WTC11 (cell line): ENCODE data around the gene FAM53A. TPM values are rescaled to one million over a fixed set of nuclear protein-coding genes. Genes with fewer than 3 reads are reported as not detected.

Source experiments
- ATAC-seq: fragments of 200-7000 bp; cut with Tn5 transposase; 2 replicates; pipeline ENCODE4 v1.10.0; 2021; ENCODE audit warnings: mild to moderate bottlenecking, moderate library complexity
- CTCF ChIA-PET: fragments of 300-600 bp; sonication (Branson Sonifier 250); formaldehyde crosslinking; loops from one replicate; lab custom pipeline; 2021; ENCODE audit warnings: antibody characterized with exemption; lab: Charles Lee
- POLR2A ChIA-PET: fragments of 350-600 bp; sonication (Branson Sonifier 250); formaldehyde crosslinking; loops from one replicate; lab custom pipeline; 2021; ENCODE audit warnings: antibody characterized with exemption; lab: Charles Lee
- DNase-seq: peaks from one replicate; pipeline ENCODE4 v3.0.0; 2021; ENCODE audit warnings: low spot score
- H3K27ac Mint-ChIP-seq: 2 replicates; pipeline ENCODE4 v1.8.0; 2021; ENCODE audit warnings: mixed read lengths
- H3K27me3 Mint-ChIP-seq: 2 replicates; pipeline ENCODE4 v1.8.0; 2021; ENCODE audit warnings: low read depth, mild to moderate bottlenecking, moderate library complexity, mixed read lengths
- H3K36me3 Mint-ChIP-seq: 2 replicates; pipeline ENCODE4 v1.8.0; 2021; ENCODE audit warnings: mixed read lengths
- H3K4me1 Mint-ChIP-seq: 2 replicates; pipeline ENCODE4 v1.8.0; 2022; ENCODE audit warnings: mixed read lengths
- H3K4me3 Mint-ChIP-seq: 2 replicates; pipeline ENCODE4 v1.8.0; 2021; ENCODE audit warnings: mild to moderate bottlenecking, moderate library complexity, mixed read lengths
- H3K9me3 Mint-ChIP-seq: 2 replicates; pipeline ENCODE4 v1.8.0; 2021; ENCODE audit warnings: mixed read lengths
- AR ChIP-seq: fragments of 250-450 bp; sonication (Bioruptor Pico); IDR thresholded peaks from 2 replicates; pipeline ENCODE4 v1.9.0; 2021; ENCODE audit warnings: mild to moderate bottlenecking
- ATF3 ChIP-seq: sonication (generic); formaldehyde crosslinking; conservative IDR thresholded peaks from 2 replicates; pipeline ENCODE4 v1.8.1; 2022; ENCODE audit warnings: mild to moderate bottlenecking, missing genetic modification reagents
- CBFB ChIP-seq: sonication (generic); formaldehyde crosslinking; IDR thresholded peaks from 2 replicates; pipeline ENCODE4 v1.8.1; 2022; ENCODE audit warnings: mild to moderate bottlenecking, low read depth, missing genetic modification reagents
- CREM ChIP-seq: sonication (generic); formaldehyde crosslinking; IDR thresholded peaks from 2 replicates; pipeline ENCODE4 v1.8.1; 2022; ENCODE audit warnings: mild to moderate bottlenecking, missing genetic modification reagents, moderate library complexity
- EMX1 ChIP-seq: fragments of 250-450 bp; sonication (Bioruptor Pico); IDR thresholded peaks from 2 replicates; pipeline ENCODE4 v1.8.0; 2021; ENCODE audit warnings: mild to moderate bottlenecking
- ESRRA ChIP-seq: sonication (generic); formaldehyde crosslinking; IDR thresholded peaks from 2 replicates; pipeline ENCODE4 v1.8.1; 2022; ENCODE audit warnings: mild to moderate bottlenecking, missing genetic modification reagents, borderline replicate concordance
- KAT7 ChIP-seq: sonication (generic); formaldehyde crosslinking; IDR thresholded peaks from 2 replicates; pipeline ENCODE4 v1.8.1; 2023; ENCODE audit warnings: missing genetic modification reagents, mild to moderate bottlenecking, borderline replicate concordance
- MXD4 ChIP-seq: fragments of 250-450 bp; sonication (Bioruptor Pico); IDR thresholded peaks from 2 replicates; pipeline ENCODE4 v1.8.0; 2021; ENCODE audit warnings: mild to moderate bottlenecking, moderate library complexity, borderline replicate concordance
- MYBL2 ChIP-seq: sonication (generic); formaldehyde crosslinking; IDR thresholded peaks from 2 replicates; pipeline ENCODE4 v1.8.1; 2023; ENCODE audit warnings: mild to moderate bottlenecking, moderate library complexity, missing genetic modification reagents
- NFYB ChIP-seq: sonication (generic); formaldehyde crosslinking; conservative IDR thresholded peaks from 2 replicates; pipeline ENCODE4 v1.8.0; 2022; ENCODE audit warnings: low read depth, missing genetic modification reagents
- OVOL2 ChIP-seq: fragments of 250-450 bp; sonication (Bioruptor Pico); IDR thresholded peaks from 2 replicates; pipeline ENCODE4 v1.9.0; 2021; ENCODE audit warnings: mild to moderate bottlenecking, borderline replicate concordance
- PRRX2 ChIP-seq: fragments of 250-450 bp; sonication (Bioruptor Pico); IDR thresholded peaks from 2 replicates; pipeline ENCODE4 v1.8.0; 2021; ENCODE audit warnings: mild to moderate bottlenecking
- RELA ChIP-seq: sonication (generic); formaldehyde crosslinking; IDR thresholded peaks from 2 replicates; pipeline ENCODE4 v1.8.1; 2022; ENCODE audit warnings: missing genetic modification reagents, mild to moderate bottlenecking, borderline replicate concordance
- SMAD4 ChIP-seq: sonication (generic); formaldehyde crosslinking; IDR thresholded peaks from 2 replicates; pipeline ENCODE4 v1.8.0; 2022; ENCODE audit warnings: mild to moderate bottlenecking, missing genetic modification reagents
- SP1 ChIP-seq: sonication (generic); formaldehyde crosslinking; conservative IDR thresholded peaks from 2 replicates; pipeline ENCODE4 v1.8.1; 2022; ENCODE audit warnings: missing genetic modification reagents
- TCF7 ChIP-seq: sonication (generic); formaldehyde crosslinking; IDR thresholded peaks from 2 replicates; pipeline ENCODE4 v1.8.0; 2022; ENCODE audit warnings: mild to moderate bottlenecking, low read depth, missing genetic modification reagents, moderate library complexity
- ZBTB21 ChIP-seq: sonication (generic); formaldehyde crosslinking; IDR thresholded peaks from 2 replicates; pipeline ENCODE4 v1.8.1; 2023; ENCODE audit warnings: mild to moderate bottlenecking, missing genetic modification reagents, borderline replicate concordance
- ZNF121 ChIP-seq: sonication (generic); formaldehyde crosslinking; IDR thresholded peaks from 2 replicates; pipeline ENCODE4 v1.8.0; 2023; ENCODE audit warnings: missing genetic modification reagents
- ZNF138 ChIP-seq: sonication (generic); formaldehyde crosslinking; conservative IDR thresholded peaks from 2 replicates; pipeline ENCODE4 v1.8.1; 2022; ENCODE audit warnings: mild to moderate bottlenecking, moderate library complexity, missing genetic modification reagents
- ZNF232 ChIP-seq: sonication (generic); formaldehyde crosslinking; IDR thresholded peaks from 2 replicates; pipeline ENCODE4 v1.8.0; 2022; ENCODE audit warnings: mild to moderate bottlenecking, missing genetic modification reagents
- ZNF263 ChIP-seq: sonication (generic); formaldehyde crosslinking; IDR thresholded peaks from 2 replicates; pipeline ENCODE4 v1.8.1; 2022; ENCODE audit warnings: low read depth, mild to moderate bottlenecking, moderate library complexity, missing genetic modification reagents
- ZNF317 ChIP-seq: sonication (generic); formaldehyde crosslinking; IDR thresholded peaks from 2 replicates; pipeline ENCODE4 v1.8.1; 2023; ENCODE audit warnings: low read depth, mild to moderate bottlenecking, moderate library complexity, missing genetic modification reagents, borderline replicate concordance
- total RNA-seq: library from RNA; stranded (reverse); gene quantifications from 3 replicates; pipeline ENCODE4 v1.2.3, GENCODE V29; 2021
- TF ChIP-seq, protein P1 (sequence below): sonication (generic); formaldehyde crosslinking; IDR thresholded peaks from 2 replicates; pipeline ENCODE4 v1.8.1; 2023; ENCODE audit warnings: mild to moderate bottlenecking, missing genetic modification reagents
- TF ChIP-seq, protein P2 (sequence below): sonication (generic); formaldehyde crosslinking; IDR thresholded peaks from 2 replicates; pipeline ENCODE4 v1.8.1; 2023; ENCODE audit warnings: mild to moderate bottlenecking, missing genetic modification reagents, moderate library complexity
- TF ChIP-seq, protein P3 (sequence below): sonication (generic); formaldehyde crosslinking; IDR thresholded peaks from 2 replicates; pipeline ENCODE4 v1.8.0; 2022; ENCODE audit warnings: mild to moderate bottlenecking, missing genetic modification reagents
- TF ChIP-seq, protein P4 (sequence below): fragments of 250-450 bp; sonication (Bioruptor Pico); IDR thresholded peaks from 2 replicates; pipeline ENCODE4 v1.9.0; 2021; ENCODE audit warnings: mild to moderate bottlenecking, borderline replicate concordance

The FAM53A gene
- total RNA-seq, 1 experiment from 2014 or later: 2.9 TPM

- H3K27ac Mint-ChIP-seq: no peak overlapping the region
- TF ChIP-seq CREM (CRISPR knock-in tag): no peak
- no peak for TF ChIP-seq ZNF317 (CRISPR knock-in tag)
- TF ChIP-seq EMX1 (CRISPR knock-in tag): no peak
- TF ChIP-seq, protein P1, sequence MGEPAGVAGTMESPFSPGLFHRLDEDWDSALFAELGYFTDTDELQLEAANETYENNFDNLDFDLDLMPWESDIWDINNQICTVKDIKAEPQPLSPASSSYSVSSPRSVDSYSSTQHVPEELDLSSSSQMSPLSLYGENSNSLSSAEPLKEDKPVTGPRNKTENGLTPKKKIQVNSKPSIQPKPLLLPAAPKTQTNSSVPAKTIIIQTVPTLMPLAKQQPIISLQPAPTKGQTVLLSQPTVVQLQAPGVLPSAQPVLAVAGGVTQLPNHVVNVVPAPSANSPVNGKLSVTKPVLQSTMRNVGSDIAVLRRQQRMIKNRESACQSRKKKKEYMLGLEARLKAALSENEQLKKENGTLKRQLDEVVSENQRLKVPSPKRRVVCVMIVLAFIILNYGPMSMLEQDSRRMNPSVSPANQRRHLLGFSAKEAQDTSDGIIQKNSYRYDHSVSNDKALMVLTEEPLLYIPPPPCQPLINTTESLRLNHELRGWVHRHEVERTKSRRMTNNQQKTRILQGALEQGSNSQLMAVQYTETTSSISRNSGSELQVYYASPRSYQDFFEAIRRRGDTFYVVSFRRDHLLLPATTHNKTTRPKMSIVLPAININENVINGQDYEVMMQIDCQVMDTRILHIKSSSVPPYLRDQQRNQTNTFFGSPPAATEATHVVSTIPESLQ (CRISPR knock-in tag): no peak
- TF ChIP-seq ZNF138 (CRISPR knock-in tag): no peak
- TF ChIP-seq MYBL2 (CRISPR knock-in tag): no peak
- no peak for TF ChIP-seq ZNF263 (CRISPR knock-in tag)
- no peak for TF ChIP-seq OVOL2 (CRISPR knock-in tag)
- TF ChIP-seq RELA (CRISPR knock-in tag): no peak
Measured at GRCh38 chr4:1683261-1683735, 815 bp downstream of the FAM53A start.

GRCh38 chr4:1682860-1683259 lies 1.3 kb downstream of the FAM53A start:
- Mint-ChIP-seq H3K4me3 (peak overlapping the region; percentile 73), H3K27ac (no peak overlapping the region), H3K36me3 (no peaks in the 10 kb centered on the region), H3K27me3 (peaks cover 27% of the 10 kb centered on the region), H3K9me3 (no peaks in the 10 kb centered on the region), H3K4me1 (peaks cover 16% of the 10 kb centered on the region)
- CTCF ChIA-PET: interaction anchor here (1.9 kb wide), 1 partner anchor 10 kb away, joined by 8 read pairs; no protein-coding TSS in a partner anchor
- ATAC-seq (no peak), DNase-seq (no peak)
- POLR2A ChIA-PET: no interaction called here
- TF ChIP-seq KAT7 (CRISPR knock-in tag) (no peak), MXD4 (CRISPR knock-in tag) (no peak), SP1 (no peak), ZNF232 (CRISPR knock-in tag) (no peak), PRRX2 (no peak), CBFB (CRISPR knock-in tag) (no peak), SMAD4 (CRISPR knock-in tag) (no peak), NFYB (no peak), ZBTB21 (CRISPR knock-in tag) (no peak), AR (no peak), TCF7 (no peak), ATF3 (CRISPR knock-in tag) (no peak), ZNF121 (CRISPR knock-in tag) (no peak), ESRRA (CRISPR knock-in tag) (no peak)
- TF ChIP-seq, protein P2, sequence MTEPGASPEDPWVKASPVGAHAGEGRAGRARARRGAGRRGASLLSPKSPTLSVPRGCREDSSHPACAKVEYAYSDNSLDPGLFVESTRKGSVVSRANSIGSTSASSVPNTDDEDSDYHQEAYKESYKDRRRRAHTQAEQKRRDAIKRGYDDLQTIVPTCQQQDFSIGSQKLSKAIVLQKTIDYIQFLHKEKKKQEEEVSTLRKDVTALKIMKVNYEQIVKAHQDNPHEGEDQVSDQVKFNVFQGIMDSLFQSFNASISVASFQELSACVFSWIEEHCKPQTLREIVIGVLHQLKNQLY (CRISPR knock-in tag): no peak
- TF ChIP-seq, protein P3, sequence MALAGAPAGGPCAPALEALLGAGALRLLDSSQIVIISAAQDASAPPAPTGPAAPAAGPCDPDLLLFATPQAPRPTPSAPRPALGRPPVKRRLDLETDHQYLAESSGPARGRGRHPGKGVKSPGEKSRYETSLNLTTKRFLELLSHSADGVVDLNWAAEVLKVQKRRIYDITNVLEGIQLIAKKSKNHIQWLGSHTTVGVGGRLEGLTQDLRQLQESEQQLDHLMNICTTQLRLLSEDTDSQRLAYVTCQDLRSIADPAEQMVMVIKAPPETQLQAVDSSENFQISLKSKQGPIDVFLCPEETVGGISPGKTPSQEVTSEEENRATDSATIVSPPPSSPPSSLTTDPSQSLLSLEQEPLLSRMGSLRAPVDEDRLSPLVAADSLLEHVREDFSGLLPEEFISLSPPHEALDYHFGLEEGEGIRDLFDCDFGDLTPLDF: no peak
- TF ChIP-seq, protein P4, sequence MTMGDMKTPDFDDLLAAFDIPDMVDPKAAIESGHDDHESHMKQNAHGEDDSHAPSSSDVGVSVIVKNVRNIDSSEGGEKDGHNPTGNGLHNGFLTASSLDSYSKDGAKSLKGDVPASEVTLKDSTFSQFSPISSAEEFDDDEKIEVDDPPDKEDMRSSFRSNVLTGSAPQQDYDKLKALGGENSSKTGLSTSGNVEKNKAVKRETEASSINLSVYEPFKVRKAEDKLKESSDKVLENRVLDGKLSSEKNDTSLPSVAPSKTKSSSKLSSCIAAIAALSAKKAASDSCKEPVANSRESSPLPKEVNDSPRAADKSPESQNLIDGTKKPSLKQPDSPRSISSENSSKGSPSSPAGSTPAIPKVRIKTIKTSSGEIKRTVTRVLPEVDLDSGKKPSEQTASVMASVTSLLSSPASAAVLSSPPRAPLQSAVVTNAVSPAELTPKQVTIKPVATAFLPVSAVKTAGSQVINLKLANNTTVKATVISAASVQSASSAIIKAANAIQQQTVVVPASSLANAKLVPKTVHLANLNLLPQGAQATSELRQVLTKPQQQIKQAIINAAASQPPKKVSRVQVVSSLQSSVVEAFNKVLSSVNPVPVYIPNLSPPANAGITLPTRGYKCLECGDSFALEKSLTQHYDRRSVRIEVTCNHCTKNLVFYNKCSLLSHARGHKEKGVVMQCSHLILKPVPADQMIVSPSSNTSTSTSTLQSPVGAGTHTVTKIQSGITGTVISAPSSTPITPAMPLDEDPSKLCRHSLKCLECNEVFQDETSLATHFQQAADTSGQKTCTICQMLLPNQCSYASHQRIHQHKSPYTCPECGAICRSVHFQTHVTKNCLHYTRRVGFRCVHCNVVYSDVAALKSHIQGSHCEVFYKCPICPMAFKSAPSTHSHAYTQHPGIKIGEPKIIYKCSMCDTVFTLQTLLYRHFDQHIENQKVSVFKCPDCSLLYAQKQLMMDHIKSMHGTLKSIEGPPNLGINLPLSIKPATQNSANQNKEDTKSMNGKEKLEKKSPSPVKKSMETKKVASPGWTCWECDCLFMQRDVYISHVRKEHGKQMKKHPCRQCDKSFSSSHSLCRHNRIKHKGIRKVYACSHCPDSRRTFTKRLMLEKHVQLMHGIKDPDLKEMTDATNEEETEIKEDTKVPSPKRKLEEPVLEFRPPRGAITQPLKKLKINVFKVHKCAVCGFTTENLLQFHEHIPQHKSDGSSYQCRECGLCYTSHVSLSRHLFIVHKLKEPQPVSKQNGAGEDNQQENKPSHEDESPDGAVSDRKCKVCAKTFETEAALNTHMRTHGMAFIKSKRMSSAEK: no peak

More at GRCh38 chr4:1683261-1683735, 815 bp downstream of the FAM53A start:
- Mint-ChIP-seq H3K36me3 (no peaks in the 10 kb centered on the region), H3K4me1 (peaks cover 16% of the 10 kb centered on the region), H3K27me3 (peaks cover 27% of the 10 kb centered on the region), H3K4me3 (peak overlapping the region; percentile 73), H3K9me3 (no peaks in the 10 kb centered on the region)
- no peak for ATAC-seq
- DNase-seq: no peak
- ChIA-PET CTCF (interaction anchor here (1.9 kb wide), 1 partner anchor 10 kb away, joined by 8 read pairs; no protein-coding TSS in a partner anchor), POLR2A (no interaction called here)
